Upper lobe of right lung (tissue), 1 donor: Measurements from ENCODE around the gene ENTR1. TPM values are rescaled to one million over a fixed set of nuclear protein-coding genes. Genes with fewer than 3 reads are reported as not detected.
A peak's percentile ranks its signal among the peaks of the same experiment; 100 is the strongest.
"Not testable (repeated sequence)": the region's sequence is repeated elsewhere in the genome, so short reads cannot be mapped to it uniquely, and the experiment has no call there.

Experiments used
- ATAC-seq: fragments of 200-7000 bp; cut with Tn5 transposase; one replicate; pipeline ENCODE4 v1.9.1; 2020; ENCODE audit warnings: mild to moderate bottlenecking, moderate library complexity
- DNase-seq: peaks from one replicate; pipeline ENCODE4 v3.0.0-alpha.2; 2020
- H3K27ac ChIP-seq: fragments of 200-600 bp; one replicate; pipeline ENCODE4 v1.8.0; 2022
- H3K27me3 ChIP-seq: fragments of 200-600 bp; one replicate; pipeline ENCODE4 v1.8.0; 2022; ENCODE audit warnings: mild to moderate bottlenecking
- H3K36me3 ChIP-seq: fragments of 200-600 bp; one replicate; pipeline ENCODE4 v1.8.0; 2022
- H3K4me1 ChIP-seq: fragments of 200-600 bp; one replicate; pipeline ENCODE4 v1.8.0; 2022
- H3K4me3 ChIP-seq: fragments of 200-600 bp; one replicate; pipeline ENCODE4 v1.8.0; 2022; ENCODE audit warnings: mild to moderate bottlenecking
- H3K9me3 ChIP-seq: fragments of 200-600 bp; one replicate; pipeline ENCODE4 v1.8.0; 2022
- CTCF ChIP-seq: fragments of 200-600 bp; IDR thresholded peaks from one replicate; pipeline ENCODE4 v1.8.0; 2022; ENCODE audit warnings: antibody characterized with exemption
- intact Hi-C: fragments of 100-400 bp; cut with DNase I; formaldehyde crosslinking; loops from one replicate; pipeline ENCODE4 v1.11.0; 2022
- total RNA-seq: library from RNA; stranded (reverse); fragmentation: NEBNext Ultra II Directional; extraction: Animal tissue kit (Norgen Biotek cat#: 25700); gene quantifications from one replicate; pipeline ENCODE4 v1.2.1, GENCODE V29; 2021
- donor health status: DM: no; HTN: yes; CAD: no; lungs with severe emphysema.

ENTR1 gene
- total RNA-seq, 1 donor from 2014 or later, result 36.4 TPM

- ATAC-seq (no peak), DNase-seq (no peak)
- no peaks in the 10 kb centered on the region for H3K9me3 ChIP-seq
- intact Hi-C loops, result no loop called here
- H3K36me3 ChIP-seq, result peaks cover 30% of the 10 kb centered on the region
- no peak overlapping the region for H3K4me3 ChIP-seq
- TF ChIP-seq CTCF, result no peak
- H3K4me1 ChIP-seq, result peaks cover 1% of the 10 kb centered on the region
- no peak overlapping the region for H3K27ac ChIP-seq
- no peaks in the 10 kb centered on the region for H3K27me3 ChIP-seq
Measured at GRCh38 chr9:136431782-136432350, 21.5 kb upstream of the ENTR1 start.

GRCh38 chr9:136430588-136431234 is 20.3 kb upstream of the ENTR1 start:
- DNase-seq (no peak), ATAC-seq (no peak)
- no peak overlapping the region for H3K4me3 ChIP-seq
- no peaks in the 10 kb centered on the region for H3K9me3 ChIP-seq
- TF ChIP-seq CTCF, result no peak
- H3K27ac ChIP-seq, result no peak overlapping the region
- intact Hi-C loops, result no loop called here
- no peaks in the 10 kb centered on the region for H3K27me3 ChIP-seq
- no peaks in the 10 kb centered on the region for H3K4me1 ChIP-seq
- peaks cover 30% of the 10 kb centered on the region for H3K36me3 ChIP-seq

- no peak overlapping the region for H3K4me3 ChIP-seq
- DNase-seq (no peak), ATAC-seq (peak; percentile 5)
- intact Hi-C loops, result no loop called here
- no peak overlapping the region for H3K27ac ChIP-seq
- peaks cover 32% of the 10 kb centered on the region for H3K36me3 ChIP-seq
- TF ChIP-seq CTCF, result no peak
- no peaks in the 10 kb centered on the region for H3K27me3 ChIP-seq
- H3K9me3 ChIP-seq, result no peaks in the 10 kb centered on the region
- H3K4me1 ChIP-seq, result no peaks in the 10 kb centered on the region
Measured at GRCh38 chr9:136429683-136430491, 19.5 kb upstream of the ENTR1 start.

- H3K36me3 ChIP-seq, result peaks cover 39% of the 10 kb centered on the region
- TF ChIP-seq CTCF, result no peak
- H3K27me3 ChIP-seq, result no peaks in the 10 kb centered on the region
- DNase-seq, result no peak
- intact Hi-C loops, result no loop called here
- no peak for ATAC-seq
- H3K27ac ChIP-seq, result no peak overlapping the region
- H3K9me3 ChIP-seq, result no peaks in the 10 kb centered on the region
- no peak overlapping the region for H3K4me3 ChIP-seq
- H3K4me1 ChIP-seq, result no peaks in the 10 kb centered on the region
Measured at GRCh38 chr9:136429075-136429628, 18.7 kb upstream of the ENTR1 start.

- ATAC-seq, result no peak
Measured at GRCh38 chr9:136426787-136427186, 16.4 kb upstream of the ENTR1 start.

GRCh38 chr9:136425367-136425766 is 15.0 kb upstream of the ENTR1 start:
- DNase-seq, intact Hi-C loops, H3K27me3 ChIP-seq, H3K4me3 ChIP-seq, H3K9me3 ChIP-seq, H3K27ac ChIP-seq, H3K4me1 ChIP-seq: not testable (repeated sequence)
- peaks cover 62% of the 10 kb centered on the region for H3K36me3 ChIP-seq
- peak; percentile 8 for ATAC-seq

More at GRCh38 chr9:136426787-136427186, 16.4 kb upstream of the ENTR1 start:
- no peak overlapping the region for H3K27ac ChIP-seq
- H3K9me3 ChIP-seq, result no peaks in the 10 kb centered on the region
- H3K36me3 ChIP-seq, result peaks cover 53% of the 10 kb centered on the region
- no peak for DNase-seq
- H3K4me3 ChIP-seq, result no peak overlapping the region
- no peak for TF ChIP-seq CTCF
- intact Hi-C loops, result no loop called here
- no peaks in the 10 kb centered on the region for H3K27me3 ChIP-seq
- H3K4me1 ChIP-seq, result no peaks in the 10 kb centered on the region
